ENCODE measurements around the gene KLK5.

Gene KLK5

DNA sequence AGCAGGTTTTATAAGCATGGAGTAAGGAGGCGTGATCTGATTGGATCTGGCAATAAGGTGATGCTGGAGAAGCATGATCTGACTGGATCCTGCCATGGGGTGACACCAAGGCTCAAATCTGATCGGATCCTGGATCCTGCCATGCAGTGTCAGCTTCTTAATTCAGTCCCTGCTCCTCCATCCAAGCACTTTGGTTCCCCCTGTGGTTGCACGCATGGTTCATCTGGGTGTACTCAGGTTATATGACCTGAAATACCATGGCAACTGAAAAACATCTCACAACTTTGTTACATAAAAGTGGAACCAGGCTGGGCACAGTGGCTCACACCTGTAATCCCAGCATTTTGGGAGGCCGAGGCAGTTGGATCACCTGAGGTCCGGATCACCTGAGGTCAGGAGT lies 24.0 kb downstream of the KLK5 start:
- no peak overlapping the region for H3K4me3 Mint-ChIP-seq
- DNase-seq (ENCODE audit: low spot score in 2 of 2) (no peak), ATAC-seq (replicated peaks; ENCODE audit: extremely low read depth, poor library complexity, severe bottlenecking) (no peak)
- H3K4me1 Mint-ChIP-seq = no peaks in the 10 kb centered on the region
- no peak overlapping the region for H3K27ac Mint-ChIP-seq (ENCODE audit: low read depth)
- no peaks in the 10 kb centered on the region for H3K36me3 Mint-ChIP-seq (ENCODE audit: insufficient read depth)
- no peaks in the 10 kb centered on the region for H3K9me3 Mint-ChIP-seq
- H3K27me3 Mint-ChIP-seq = peaks cover 56% of the 10 kb centered on the region

GRCh38 chr19:50926144-50926543 lies 26.7 kb downstream of the KLK5 start:
- peaks cover 8% of the 10 kb centered on the region for H3K4me1 Mint-ChIP-seq
- DNase-seq (ENCODE audit: low spot score in 2 of 2) = no peak

GRCh38 chr19:50925734-50926133 lies 27.1 kb downstream of the KLK5 start:
- ATAC-seq (replicated peaks; ENCODE audit: extremely low read depth, poor library complexity, severe bottlenecking) (no peak), DNase-seq (ENCODE audit: low spot score in 2 of 2) (no peak)
- no peak overlapping the region for H3K4me3 Mint-ChIP-seq
- peaks cover 8% of the 10 kb centered on the region for H3K4me1 Mint-ChIP-seq
- no peaks in the 10 kb centered on the region for H3K9me3 Mint-ChIP-seq
- peaks cover 43% of the 10 kb centered on the region for H3K27me3 Mint-ChIP-seq
- H3K27ac Mint-ChIP-seq (ENCODE audit: low read depth) = no peak overlapping the region
- H3K36me3 Mint-ChIP-seq (ENCODE audit: insufficient read depth) = no peaks in the 10 kb centered on the region

More at GRCh38 chr19:50926144-50926543, 26.7 kb downstream of the KLK5 start:
- ATAC-seq (replicated peaks; ENCODE audit: extremely low read depth, poor library complexity, severe bottlenecking) = no peak
- H3K27me3 Mint-ChIP-seq = peaks cover 44% of the 10 kb centered on the region
- H3K36me3 Mint-ChIP-seq (ENCODE audit: insufficient read depth) = no peaks in the 10 kb centered on the region
- H3K4me3 Mint-ChIP-seq = no peak overlapping the region
- no peak overlapping the region for H3K27ac Mint-ChIP-seq (ENCODE audit: low read depth)
- no peaks in the 10 kb centered on the region for H3K9me3 Mint-ChIP-seq

DNA sequence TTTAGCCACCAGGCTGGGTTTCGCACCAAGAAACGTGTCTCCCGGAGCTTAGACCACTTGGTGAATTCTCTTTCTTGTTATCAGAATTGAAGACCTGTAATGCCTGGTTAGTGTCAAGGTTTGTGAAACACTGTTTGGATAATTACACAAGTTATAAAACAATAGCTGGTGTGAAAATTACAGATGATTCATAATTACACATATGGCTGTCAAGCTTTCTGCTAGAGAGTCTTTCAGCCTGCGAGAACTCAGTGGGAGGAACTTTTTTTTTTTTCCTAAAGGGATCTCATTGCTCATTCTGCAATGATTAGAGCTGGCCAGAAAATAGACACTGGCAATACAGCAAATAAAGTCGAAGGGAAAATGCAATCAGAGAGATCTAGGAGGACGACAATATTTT lies 28.3 kb downstream of the KLK5 start:
- no peak overlapping the region for H3K4me3 Mint-ChIP-seq
- peaks cover 46% of the 10 kb centered on the region for H3K27me3 Mint-ChIP-seq
- DNase-seq (ENCODE audit: low spot score in 2 of 2) (no peak), ATAC-seq (replicated peaks; ENCODE audit: extremely low read depth, poor library complexity, severe bottlenecking) (no peak)
- no peaks in the 10 kb centered on the region for H3K9me3 Mint-ChIP-seq
- H3K27ac Mint-ChIP-seq (ENCODE audit: low read depth) = no peak overlapping the region
- H3K36me3 Mint-ChIP-seq (ENCODE audit: insufficient read depth) = no peaks in the 10 kb centered on the region
- H3K4me1 Mint-ChIP-seq = peaks cover 8% of the 10 kb centered on the region

GRCh38 chr19:50922317-50922853 lies 30.5 kb downstream of the KLK5 start:
- H3K36me3 Mint-ChIP-seq (ENCODE audit: insufficient read depth) = no peaks in the 10 kb centered on the region
- no peak overlapping the region for H3K4me3 Mint-ChIP-seq
- H3K27ac Mint-ChIP-seq (ENCODE audit: low read depth) = no peak overlapping the region
- ATAC-seq (replicated peaks; ENCODE audit: extremely low read depth, poor library complexity, severe bottlenecking) (peak; percentile 68), DNase-seq (ENCODE audit: low spot score in 2 of 2) (peak; percentile 49 to 55)
- no peaks in the 10 kb centered on the region for H3K9me3 Mint-ChIP-seq
- peaks cover 8% of the 10 kb centered on the region for H3K4me1 Mint-ChIP-seq
- peaks cover 42% of the 10 kb centered on the region for H3K27me3 Mint-ChIP-seq

DNA sequence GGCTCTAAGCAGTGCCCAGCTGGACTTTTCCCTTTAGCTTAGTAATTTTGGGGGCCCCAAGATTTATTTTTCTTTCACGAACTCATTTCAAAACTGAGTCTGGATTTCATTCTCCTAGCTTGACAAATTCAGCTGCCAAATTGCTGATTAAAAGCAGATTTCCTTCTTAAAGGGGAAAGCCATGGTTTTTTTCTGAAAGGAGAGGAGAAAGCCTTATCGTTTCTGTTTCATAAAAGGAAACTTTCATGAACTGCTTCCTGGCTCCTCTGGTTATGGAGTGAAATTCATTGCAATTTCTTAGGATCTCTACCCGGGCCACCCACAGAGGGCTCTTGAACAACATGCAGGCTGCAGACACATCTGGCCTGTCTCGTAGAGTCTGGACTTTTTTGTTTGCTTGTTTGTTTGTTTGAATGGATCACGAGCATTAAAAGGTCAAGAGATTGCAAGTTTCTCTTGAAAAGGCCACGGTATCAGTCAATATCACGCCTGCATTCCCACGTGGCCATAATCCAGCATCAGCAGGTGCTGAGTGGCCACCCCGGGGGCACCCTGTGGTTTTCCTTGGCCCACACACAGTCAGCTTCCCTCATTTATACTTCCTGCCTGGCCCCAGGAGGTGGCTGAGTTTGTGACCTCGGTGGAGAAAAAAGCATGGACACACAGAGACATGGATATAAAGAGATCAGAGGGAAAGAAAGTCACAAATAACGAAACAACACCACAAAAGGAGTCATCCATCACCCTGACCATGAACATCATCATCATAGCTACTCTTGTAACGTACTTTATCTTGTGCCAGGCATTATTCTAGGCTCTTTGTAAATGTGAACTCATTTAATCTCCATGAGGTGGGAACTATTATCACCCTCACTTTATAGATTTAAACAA lies 31.2 kb downstream of the KLK5 start:
- no peaks in the 10 kb centered on the region for H3K9me3 Mint-ChIP-seq
- DNase-seq (ENCODE audit: low spot score in 2 of 2) (no peak), ATAC-seq (replicated peaks; ENCODE audit: extremely low read depth, poor library complexity, severe bottlenecking) (no peak)
- H3K36me3 Mint-ChIP-seq (ENCODE audit: insufficient read depth) = no peaks in the 10 kb centered on the region
- peaks cover 8% of the 10 kb centered on the region for H3K4me1 Mint-ChIP-seq
- no peak overlapping the region for H3K4me3 Mint-ChIP-seq
- H3K27ac Mint-ChIP-seq (ENCODE audit: low read depth) = no peak overlapping the region
- H3K27me3 Mint-ChIP-seq = peaks cover 44% of the 10 kb centered on the region

DNA sequence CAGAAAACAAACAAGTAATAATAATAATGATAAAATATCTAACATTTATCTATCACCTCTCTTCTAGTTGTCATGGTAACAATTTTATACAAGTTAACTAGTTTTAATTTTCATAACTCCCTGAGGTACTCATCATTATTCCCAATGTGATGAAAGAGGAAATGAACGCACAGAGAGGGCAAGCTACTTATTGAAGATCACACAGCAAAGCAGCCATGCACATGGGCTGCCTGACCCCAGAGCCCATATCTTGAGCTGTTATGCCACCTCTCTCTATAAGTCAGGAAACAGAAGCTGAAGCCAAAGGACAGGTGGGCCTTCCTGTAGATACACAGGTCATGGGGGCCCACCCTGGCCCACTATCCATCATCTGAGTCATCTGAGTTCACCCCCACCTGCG lies 36.8 kb downstream of the KLK5 start:
- no peak overlapping the region for H3K4me3 Mint-ChIP-seq
- peaks cover 37% of the 10 kb centered on the region for H3K27me3 Mint-ChIP-seq
- no peak for ATAC-seq (replicated peaks; ENCODE audit: extremely low read depth, poor library complexity, severe bottlenecking)
- H3K27ac Mint-ChIP-seq (ENCODE audit: low read depth) = no peak overlapping the region
- no peaks in the 10 kb centered on the region for H3K4me1 Mint-ChIP-seq
- no peaks in the 10 kb centered on the region for H3K9me3 Mint-ChIP-seq
- DNase-seq (ENCODE audit: low spot score in 2 of 2) = no peak
- H3K36me3 Mint-ChIP-seq (ENCODE audit: insufficient read depth) = no peaks in the 10 kb centered on the region

GRCh38 chr19:50912727-50913716 lies 39.8 kb downstream of the KLK5 start:
- Mint-ChIP-seq H3K27me3 (peaks cover 11% of the 10 kb centered on the region), H3K4me3 (no peak overlapping the region), H3K9me3 (no peaks in the 10 kb centered on the region), H3K36me3 (ENCODE audit: insufficient read depth) (no peaks in the 10 kb centered on the region), H3K4me1 (no peaks in the 10 kb centered on the region), H3K27ac (ENCODE audit: low read depth) (no peak overlapping the region)
- DNase-seq (ENCODE audit: low spot score in 2 of 2) (no peak), ATAC-seq (replicated peaks; ENCODE audit: extremely low read depth, poor library complexity, severe bottlenecking) (no peak)

DNA sequence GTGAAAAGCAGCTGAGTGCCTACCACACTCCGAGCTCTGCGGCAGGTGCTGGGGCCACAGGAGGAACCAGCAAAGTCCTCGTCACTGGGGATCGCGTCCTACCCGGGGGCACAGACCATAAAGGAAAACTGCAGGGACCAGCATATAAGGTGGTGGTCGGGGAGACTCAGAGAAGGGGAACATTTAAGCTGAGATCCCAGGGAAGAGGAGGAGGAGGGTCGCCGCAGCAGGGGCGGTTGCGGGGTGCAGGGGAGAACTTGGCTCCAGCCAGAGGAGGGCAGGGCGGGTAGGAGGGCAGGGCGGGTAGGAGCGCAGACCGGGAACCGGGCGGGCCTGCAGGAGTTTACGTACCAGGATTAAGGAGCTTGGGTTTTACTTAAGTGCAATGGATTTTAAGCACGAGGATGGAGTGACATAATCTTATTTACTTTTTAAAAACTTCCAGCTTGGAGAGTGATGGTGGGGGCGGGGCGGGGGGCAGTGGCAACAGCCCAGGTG lies 40.7 kb downstream of the KLK5 start:
- no peak for ATAC-seq (replicated peaks; ENCODE audit: extremely low read depth, poor library complexity, severe bottlenecking)
- no peaks in the 10 kb centered on the region for H3K9me3 Mint-ChIP-seq
- no peak for DNase-seq (ENCODE audit: low spot score in 2 of 2)
- no peaks in the 10 kb centered on the region for H3K4me1 Mint-ChIP-seq
- peaks cover 8% of the 10 kb centered on the region for H3K27me3 Mint-ChIP-seq
- H3K27ac Mint-ChIP-seq (ENCODE audit: low read depth) = no peak overlapping the region
- no peak overlapping the region for H3K4me3 Mint-ChIP-seq
- H3K36me3 Mint-ChIP-seq (ENCODE audit: insufficient read depth) = no peaks in the 10 kb centered on the region

- ATAC-seq (replicated peaks; ENCODE audit: extremely low read depth, poor library complexity, severe bottlenecking) = no peak
- H3K9me3 Mint-ChIP-seq = no peaks in the 10 kb centered on the region
- peaks cover under 1% of the 10 kb centered on the region for H3K27me3 Mint-ChIP-seq
- H3K27ac Mint-ChIP-seq (ENCODE audit: low read depth) = no peak within 1 kb of the TSS
- no peaks in the 10 kb centered on the region for H3K36me3 Mint-ChIP-seq (ENCODE audit: insufficient read depth)
- H3K4me1 Mint-ChIP-seq = no peaks in the 10 kb centered on the region
- H3K4me3 Mint-ChIP-seq = no peak within 1 kb of the TSS
- no peak for DNase-seq (ENCODE audit: low spot score in 2 of 2)
These were observed 41.4 kb downstream of the KLK5 start, which contains the start of gene KLK4 for GRCh38 chr19:50911206-50912101. Gene KLK4, minus strand, starts transcription at chr19:50911395. Its CDS starts 657 bp downstream, at chr19:50910738.

DNA sequence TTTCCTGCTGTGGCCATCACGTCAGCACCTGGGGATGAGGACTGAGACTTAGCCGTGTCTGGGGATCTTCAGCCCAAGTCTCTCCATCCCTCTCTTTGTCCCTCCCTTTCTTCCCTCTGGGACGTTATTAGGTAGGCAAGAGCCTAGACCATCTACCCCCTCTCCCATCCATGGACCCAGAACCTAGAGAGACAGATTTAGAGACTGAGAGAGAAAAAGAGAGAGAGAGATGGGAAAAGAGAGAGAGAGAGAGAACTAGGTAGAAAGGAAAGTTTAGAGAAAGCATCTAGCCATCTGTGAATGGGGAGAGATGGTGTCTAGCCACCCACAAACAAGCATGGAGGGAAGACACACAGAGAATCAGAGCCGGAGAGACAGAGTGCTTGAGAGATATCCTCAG lies 42.1 kb downstream of the KLK5 start:
- ATAC-seq (replicated peaks; ENCODE audit: extremely low read depth, poor library complexity, severe bottlenecking) (no peak), DNase-seq (ENCODE audit: low spot score in 2 of 2) (no peak)
- Mint-ChIP-seq H3K4me3 (no peak overlapping the region), H3K4me1 (no peaks in the 10 kb centered on the region), H3K27me3 (no peaks in the 10 kb centered on the region), H3K36me3 (ENCODE audit: insufficient read depth) (no peaks in the 10 kb centered on the region), H3K9me3 (no peaks in the 10 kb centered on the region), H3K27ac (ENCODE audit: low read depth) (no peak overlapping the region)

All from central memory CD8-positive, alpha-beta T cell (primary cell).